ENCODE measurements around the gene TCAP.

DNA sequence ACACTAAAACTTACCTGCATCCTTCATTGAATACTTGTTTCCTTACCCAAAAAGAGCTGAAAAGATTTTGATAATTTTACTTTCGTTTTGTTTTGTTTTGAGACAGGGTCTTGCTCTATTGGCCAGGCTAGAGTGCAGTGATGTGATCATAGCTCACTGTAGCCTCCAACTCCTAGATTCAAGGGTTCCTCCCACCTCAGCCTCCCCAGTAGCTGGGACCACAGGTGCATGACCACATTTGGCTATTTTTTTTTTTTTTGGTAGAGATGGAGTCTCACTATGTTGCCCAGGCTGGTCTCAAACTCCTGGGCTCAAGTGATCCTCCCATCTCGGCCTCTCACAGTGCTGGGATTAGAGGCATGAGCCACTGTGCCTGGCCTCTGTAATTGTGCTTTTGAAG, 10.0 kb upstream of the TCAP start:
- TF ChIP-seq, protein P1, sequence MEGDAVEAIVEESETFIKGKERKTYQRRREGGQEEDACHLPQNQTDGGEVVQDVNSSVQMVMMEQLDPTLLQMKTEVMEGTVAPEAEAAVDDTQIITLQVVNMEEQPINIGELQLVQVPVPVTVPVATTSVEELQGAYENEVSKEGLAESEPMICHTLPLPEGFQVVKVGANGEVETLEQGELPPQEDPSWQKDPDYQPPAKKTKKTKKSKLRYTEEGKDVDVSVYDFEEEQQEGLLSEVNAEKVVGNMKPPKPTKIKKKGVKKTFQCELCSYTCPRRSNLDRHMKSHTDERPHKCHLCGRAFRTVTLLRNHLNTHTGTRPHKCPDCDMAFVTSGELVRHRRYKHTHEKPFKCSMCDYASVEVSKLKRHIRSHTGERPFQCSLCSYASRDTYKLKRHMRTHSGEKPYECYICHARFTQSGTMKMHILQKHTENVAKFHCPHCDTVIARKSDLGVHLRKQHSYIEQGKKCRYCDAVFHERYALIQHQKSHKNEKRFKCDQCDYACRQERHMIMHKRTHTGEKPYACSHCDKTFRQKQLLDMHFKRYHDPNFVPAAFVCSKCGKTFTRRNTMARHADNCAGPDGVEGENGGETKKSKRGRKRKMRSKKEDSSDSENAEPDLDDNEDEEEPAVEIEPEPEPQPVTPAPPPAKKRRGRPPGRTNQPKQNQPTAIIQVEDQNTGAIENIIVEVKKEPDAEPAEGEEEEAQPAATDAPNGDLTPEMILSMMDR (IDR thresholded peaks at IDR 0.05; ENCODE audit: insufficient read depth, low read depth, low read length) = no peak
- no peak for TF ChIP-seq EZH2 (IDR thresholded peaks at IDR 0.05; ENCODE audit: insufficient read depth, low read length)

All from astrocyte (in vitro differentiated cells and primary cell).